HG03280 (cell line): ENCODE data around the gene NECTIN2.
A peak's percentile ranks its signal among the peaks of the same experiment; 100 is the strongest.
"Not testable (repeated sequence)": the region's sequence is repeated elsewhere in the genome, so short reads cannot be mapped to it uniquely, and the experiment has no call there.

Experiments
- ATAC-seq: cut with Tn5 transposase; IDR thresholded peaks from one replicate; pipeline ENCODE4 v1.9.1; 2021; ENCODE audit warnings: mild to moderate bottlenecking, moderate library complexity; ENCODE audit not compliant: unreplicated experiment

NECTIN2 gene

GRCh38 chr19:44882063-44882462 lies 36.0 kb downstream of the NECTIN2 start:
- ATAC-seq = no peak

DNA sequence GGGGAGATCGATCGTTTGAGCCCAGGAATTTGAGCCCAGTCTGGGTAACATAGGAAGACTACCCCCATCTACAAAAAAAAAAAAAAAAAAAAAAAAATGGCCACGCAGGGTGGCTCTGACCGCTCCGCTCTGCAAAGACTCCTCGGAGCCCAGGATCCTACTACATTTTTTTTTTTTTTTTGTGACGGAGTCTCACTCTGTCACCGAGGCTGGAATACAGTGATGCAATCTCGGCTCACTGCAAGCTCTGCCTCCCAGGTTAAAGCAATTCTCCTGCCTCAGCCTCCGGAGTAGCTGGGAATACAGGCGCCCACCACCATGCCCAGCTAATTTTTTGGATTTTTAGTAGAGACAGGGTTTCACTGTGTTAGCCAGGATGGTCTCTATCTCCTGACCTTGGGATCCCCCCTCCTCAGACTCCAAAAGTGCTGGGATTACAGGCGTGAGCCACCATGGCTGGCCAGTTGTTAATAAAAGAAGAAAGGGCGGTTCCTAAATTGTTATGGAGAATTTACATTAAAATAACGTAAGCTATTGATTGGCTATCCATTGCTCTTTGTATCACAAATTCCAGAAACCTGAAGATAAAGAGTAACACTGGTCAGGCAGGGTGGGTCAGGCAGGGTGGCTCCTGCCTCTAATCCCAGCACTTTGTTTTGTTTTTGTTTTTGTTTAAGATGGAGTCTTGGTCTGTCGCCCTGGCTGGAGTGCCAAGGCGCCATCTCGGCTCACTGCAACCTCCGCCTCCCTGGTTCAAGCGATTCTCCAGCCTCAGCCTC lies 36.7 kb downstream of the NECTIN2 start:
- not testable (repeated sequence) for ATAC-seq

- ATAC-seq = no peak
These were observed 37.8 kb downstream of the NECTIN2 start for GRCh38 chr19:44883922-44884321.

- ATAC-seq = no peak
These were observed 38.5 kb downstream of the NECTIN2 start for GRCh38 chr19:44884566-44884965.

- no peak for ATAC-seq
These were observed 40.0 kb downstream of the NECTIN2 start for GRCh38 chr19:44886141-44886540.

GRCh38 chr19:44887648-44888047 lies 41.6 kb downstream of the NECTIN2 start:
- ATAC-seq = no peak

DNA sequence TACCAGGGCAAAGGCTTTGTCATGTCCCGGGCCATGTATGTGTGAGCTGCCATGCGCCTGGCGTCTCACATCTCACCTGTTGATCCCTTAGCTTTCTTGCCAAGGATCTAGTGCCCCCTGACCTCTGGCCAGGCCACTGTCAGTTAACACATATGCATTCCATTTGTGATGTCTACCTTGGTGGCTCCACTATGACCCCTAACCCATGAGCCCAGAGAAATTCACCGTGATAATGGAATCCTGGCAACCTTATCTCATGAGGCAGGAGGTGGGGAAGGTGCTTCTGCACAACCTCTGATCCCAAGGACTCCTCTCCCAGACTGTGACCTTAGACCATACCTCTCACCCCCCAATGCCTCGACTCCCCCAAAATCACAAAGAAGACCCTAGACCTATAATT lies 42.2 kb downstream of the NECTIN2 start:
- not testable (repeated sequence) for ATAC-seq

DNA sequence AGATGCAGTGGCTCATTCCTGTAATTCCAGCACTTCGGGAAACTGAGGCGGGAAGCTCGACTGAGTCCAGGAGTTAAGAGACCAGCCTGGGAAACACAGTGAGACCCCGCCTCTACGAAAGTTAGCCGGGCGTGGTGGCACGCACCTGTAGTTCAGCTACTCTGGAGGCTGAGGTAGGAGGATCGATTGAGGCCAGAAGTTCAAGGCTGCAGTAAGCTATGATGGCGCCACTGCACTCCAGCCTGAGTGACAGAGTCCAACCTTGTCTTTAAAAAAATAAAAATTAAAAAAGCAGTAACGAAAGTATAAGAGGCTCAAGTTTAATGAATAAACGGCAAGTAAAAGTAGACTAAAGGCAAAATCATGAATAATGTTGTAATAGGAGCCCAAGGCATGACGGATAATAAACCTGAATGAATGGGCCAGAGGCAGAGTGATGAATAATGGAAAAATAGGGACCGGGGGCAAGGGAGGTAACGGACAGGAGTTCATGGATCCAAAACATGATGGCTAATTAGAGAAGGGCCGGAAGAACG lies 43.8 kb downstream of the NECTIN2 start:
- ATAC-seq = no peak

DNA sequence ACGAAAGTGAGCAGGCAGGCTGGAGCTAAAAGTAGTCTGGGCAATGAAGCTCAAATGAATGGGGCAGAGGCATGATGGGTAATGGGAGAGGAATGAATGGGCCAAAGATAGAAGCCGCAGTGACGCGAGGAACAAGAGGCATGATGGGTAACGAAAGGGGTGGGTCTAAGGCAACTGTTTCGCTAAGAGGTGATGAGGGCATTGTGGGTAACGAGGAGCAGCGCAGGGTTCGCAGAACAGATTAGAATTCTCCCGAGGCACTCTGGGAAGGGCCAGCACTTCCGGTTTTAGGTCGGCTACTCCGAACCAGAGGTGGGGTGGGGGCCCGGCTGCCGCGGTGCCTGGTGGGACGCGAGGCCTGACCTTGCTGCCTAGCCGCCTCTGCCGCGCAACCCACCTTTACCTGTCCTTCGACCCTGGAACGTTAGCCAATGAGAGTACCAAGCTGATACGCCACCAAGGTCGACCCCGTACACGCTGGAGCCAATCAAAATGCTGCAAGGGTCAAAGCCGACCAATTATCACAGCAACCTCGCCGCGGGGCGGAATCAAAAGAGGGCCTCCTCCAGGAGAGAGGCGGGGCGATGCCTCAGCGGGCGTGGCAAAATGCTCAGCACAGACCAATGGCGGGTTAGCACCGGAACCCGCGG lies 44.4 kb downstream of the NECTIN2 start:
- ATAC-seq = peak; percentile 80

- peak; percentile 64 for ATAC-seq
These were observed 45.2 kb downstream of the NECTIN2 start, which contains the start of gene TOMM40 for GRCh38 chr19:44891016-44891882. TSS of gene TOMM40 (plus strand) at chr19:44891254. CDS start at chr19:44891416, 162 bp downstream.

GRCh38 chr19:44892932-44893331 lies 46.8 kb downstream of the NECTIN2 start:
- ATAC-seq = no peak

DNA sequence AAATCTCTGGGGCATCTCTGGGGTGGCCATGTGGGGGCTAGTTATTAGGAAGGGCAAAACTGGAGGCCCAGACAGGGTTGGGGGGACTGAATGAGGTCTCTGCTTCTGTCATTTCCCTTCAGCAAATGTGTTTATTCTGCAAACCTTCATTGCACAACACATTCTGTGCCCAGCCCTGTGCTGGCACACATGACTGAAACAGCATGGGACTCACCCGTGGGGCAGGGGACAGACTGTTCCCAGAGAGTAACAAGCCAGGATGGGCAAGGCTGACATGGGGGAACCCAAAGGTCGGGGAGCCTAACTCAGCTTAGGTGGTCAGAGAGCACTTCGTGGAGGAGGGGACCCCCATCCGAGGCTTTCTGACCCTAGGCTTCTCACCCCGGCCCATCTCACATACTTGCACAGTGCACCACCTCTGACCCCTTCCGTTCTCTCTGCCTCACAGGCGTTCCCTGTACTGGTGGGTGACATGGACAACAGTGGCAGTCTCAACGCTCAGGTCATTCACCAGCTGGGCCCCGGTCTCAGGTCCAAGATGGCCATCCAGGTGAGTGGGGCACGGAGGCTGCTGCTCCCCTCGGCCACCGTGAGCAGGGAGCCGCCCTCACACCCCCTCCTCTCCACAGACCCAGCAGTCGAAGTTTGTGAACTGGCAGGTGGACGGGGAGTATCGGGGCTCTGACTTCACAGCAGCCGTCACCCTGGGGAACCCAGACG lies 47.4 kb downstream of the NECTIN2 start:
- ATAC-seq = no peak

DNA sequence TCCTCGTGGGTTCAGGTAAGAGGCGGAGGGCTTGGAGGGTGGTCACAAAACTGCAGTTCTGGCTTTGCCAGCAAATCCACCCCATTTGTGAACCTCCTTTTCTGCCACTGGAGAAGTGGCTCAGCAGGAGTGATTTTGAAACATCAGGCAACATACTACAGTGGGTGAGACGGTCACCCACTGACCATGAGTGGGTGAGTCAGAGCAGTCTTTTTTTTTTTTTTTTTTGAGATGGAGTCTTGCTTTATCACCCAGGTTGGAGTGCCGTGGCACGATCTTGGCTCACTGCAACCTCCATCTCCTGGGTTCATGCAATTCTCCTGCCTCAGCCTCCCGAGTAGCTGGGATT lies 47.9 kb downstream of the NECTIN2 start:
- ATAC-seq = no peak

- ATAC-seq = no peak
These were observed 48.8 kb downstream of the NECTIN2 start for GRCh38 chr19:44894946-44895345.

- ATAC-seq = no peak
These were observed 51.7 kb downstream of the NECTIN2 start for GRCh38 chr19:44897835-44898234.

GRCh38 chr19:44900328-44901244 lies 54.5 kb downstream of the NECTIN2 start:
- no peak for ATAC-seq

DNA sequence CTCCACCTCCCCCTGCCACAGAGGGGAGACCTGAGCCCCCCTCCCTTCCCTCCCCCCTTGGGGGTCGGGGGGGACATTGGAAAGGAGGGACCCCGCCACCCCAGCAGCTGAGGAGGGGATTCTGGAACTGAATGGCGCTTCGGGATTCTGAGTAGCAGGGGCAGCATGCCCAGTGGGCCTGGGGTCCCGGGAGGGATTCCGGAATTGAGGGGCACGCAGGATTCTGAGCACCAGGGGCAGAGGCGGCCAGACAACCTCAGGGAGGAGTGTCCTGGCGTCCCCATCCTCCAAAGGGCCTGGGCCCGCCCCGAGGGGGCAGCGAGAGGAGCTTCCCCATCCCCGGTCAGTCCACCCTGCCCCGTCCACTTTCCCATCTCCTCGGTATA lies 57.1 kb downstream of the NECTIN2 start:
- ATAC-seq = no peak

DNA sequence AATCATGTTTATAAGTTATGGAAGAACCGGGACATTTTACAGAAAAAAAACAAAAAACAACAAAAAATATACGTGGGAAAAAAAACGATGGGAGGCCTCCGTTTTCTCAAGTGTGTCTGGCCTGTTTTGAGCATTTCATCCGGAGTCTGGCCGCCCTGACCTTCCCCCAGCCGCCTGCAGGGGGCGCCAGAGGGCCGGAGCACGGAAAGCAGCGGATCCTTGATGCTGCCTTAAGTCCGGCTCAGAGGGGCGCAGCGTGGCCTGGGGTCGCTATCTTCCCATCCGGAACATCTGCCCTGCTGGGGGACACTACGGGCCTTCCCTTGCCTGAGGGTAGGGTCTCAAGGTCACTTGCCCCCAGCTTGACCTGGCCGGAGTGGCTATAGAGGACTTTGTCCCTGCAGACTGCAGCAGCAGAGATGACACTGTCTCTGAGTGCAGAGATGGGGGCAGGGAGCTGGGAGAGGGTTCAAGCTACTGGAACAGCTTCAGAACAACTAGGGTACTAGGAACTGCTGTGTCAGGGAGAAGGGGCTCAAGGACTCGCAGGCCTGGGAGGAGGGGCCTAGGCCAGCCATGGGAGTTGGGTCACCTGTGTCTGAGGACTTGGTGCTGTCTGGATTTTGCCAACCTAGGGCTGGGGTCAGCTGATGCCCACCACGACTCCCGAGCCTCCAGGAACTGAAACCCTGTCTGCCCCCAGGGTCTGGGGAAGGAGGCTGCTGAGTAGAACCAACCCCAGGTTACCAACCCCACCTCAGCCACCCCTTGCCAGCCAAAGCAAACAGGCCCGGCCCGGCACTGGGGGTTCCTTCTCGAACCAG lies 57.7 kb downstream of the NECTIN2 start:
- no peak for ATAC-seq
